ENCODE results near the gene ZBTB6. TPM values are rescaled to one million over a fixed set of nuclear protein-coding genes. Genes with fewer than 3 reads are reported as not detected.

The ZBTB6 gene
- total and polyA plus RNA-seq, 9 of the 15 experiments (the other 6 are each of a cell fraction or from before 2014, with no cell fraction given), result 1.4 to 7.2 (median 5.3) TPM

- TF ChIP-seq ZNF592 (IDR thresholded peaks at IDR 0.05), result no peak
- no peak for TF ChIP-seq TGIF2 (CRISPR knock-in tag; IDR thresholded peaks at IDR 0.05)
- peak; percentile 36; the same call in 1 of the 2 replicates for TF ChIP-seq TEAD4 (IDR thresholded peaks at IDR 0.05; ENCODE audit: low read length)
- TF ChIP-seq TEAD4 (CRISPR knock-in tag; IDR thresholded peaks at IDR 0.05; ENCODE audit: borderline replicate concordance), result no peak
- peak; percentile 32; the same call in 1 of the 2 replicates for TF ChIP-seq ZNF431 (CRISPR knock-in tag; IDR thresholded peaks at IDR 0.05)
- TF ChIP-seq, protein P1, sequence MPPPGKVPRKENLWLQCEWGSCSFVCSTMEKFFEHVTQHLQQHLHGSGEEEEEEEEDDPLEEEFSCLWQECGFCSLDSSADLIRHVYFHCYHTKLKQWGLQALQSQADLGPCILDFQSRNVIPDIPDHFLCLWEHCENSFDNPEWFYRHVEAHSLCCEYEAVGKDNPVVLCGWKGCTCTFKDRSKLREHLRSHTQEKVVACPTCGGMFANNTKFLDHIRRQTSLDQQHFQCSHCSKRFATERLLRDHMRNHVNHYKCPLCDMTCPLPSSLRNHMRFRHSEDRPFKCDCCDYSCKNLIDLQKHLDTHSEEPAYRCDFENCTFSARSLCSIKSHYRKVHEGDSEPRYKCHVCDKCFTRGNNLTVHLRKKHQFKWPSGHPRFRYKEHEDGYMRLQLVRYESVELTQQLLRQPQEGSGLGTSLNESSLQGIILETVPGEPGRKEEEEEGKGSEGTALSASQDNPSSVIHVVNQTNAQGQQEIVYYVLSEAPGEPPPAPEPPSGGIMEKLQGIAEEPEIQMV (tag; conservative IDR thresholded peaks at IDR 0.05; ENCODE audit: low read depth), result peak; percentile 78
- no peak for TF ChIP-seq KHSRP (IDR thresholded peaks at IDR 0.05)
- peak; percentile 73 for TF ChIP-seq SUPT5H (IDR thresholded peaks at IDR 0.05)
- no peak for TF ChIP-seq ZNF395 (CRISPR knock-in tag; IDR thresholded peaks at IDR 0.05)
- no peak for TF ChIP-seq KDM1A (IDR thresholded peaks at IDR 0.05)
- no peak for TF ChIP-seq SPI1 (IDR thresholded peaks at IDR 0.05; ENCODE audit: borderline replicate concordance, low read depth, low read length)
- no peak for TF ChIP-seq ZNF764 (CRISPR knock-in tag; IDR thresholded peaks at IDR 0.05; ENCODE audit: low read depth)
- no peak for TF ChIP-seq RBM39 (optimal IDR thresholded peaks at IDR 0.05; ENCODE audit: low read depth, low read length)
- peak; percentile 66 for TF ChIP-seq ETV1 (tag; conservative IDR thresholded peaks at IDR 0.05; ENCODE audit: low read depth)
- peak; percentile 70 for TF ChIP-seq EP400 (IDR thresholded peaks at IDR 0.05)
- 0 out of 2 replicates have a peak, but pooled peaks have one; percentile 80 for TF ChIP-seq ZBTB43 (CRISPR knock-in tag; IDR thresholded peaks at IDR 0.05)
- TF ChIP-seq ZBTB7A (IDR thresholded peaks at IDR 0.05; ENCODE audit: borderline replicate concordance, control insufficient read depth, low read depth, low read length), result peak; percentile 71; the same call in 1 of the 2 replicates
- no peak for TF ChIP-seq ZNF780A (CRISPR knock-in tag; IDR thresholded peaks at IDR 0.05)
- no peak for TF ChIP-seq SNRNP70 (optimal IDR thresholded peaks at IDR 0.05; ENCODE audit: low read depth, low read length)
Measured at GRCh38 chr9:122931226-122932121, 18.4 kb upstream of the ZBTB6 start, which contains the start of gene ZBTB26 (continued).
